Gastrocnemius medialis (tissue), 4 donors: Measurements from ENCODE around the gene DAG1. TPM values are rescaled to one million over a fixed set of nuclear protein-coding genes. Genes with fewer than 3 reads are reported as not detected.

ENCODE experiments used
- ATAC-seq, 2 donors: fragments of 150-250 bp; one replicate each; pipeline ENCODE4 v1.9.1; 2016
- DNase-seq, 2 donors: peaks; one replicate each; pipeline ENCODE4 v3.0.0-alpha.2; 2019
- H3K27ac ChIP-seq, 4 donors: fragments of 200-600 bp; sonication (generic); 1 replicate in 1 of 4; 2 replicates in 3 of 4; pipeline ENCODE4 v1.5.1; 2016 to 2018; ENCODE audit warnings: mild to moderate bottlenecking in 2 of 4, moderate library complexity in 1 of 4
- H3K27me3 ChIP-seq, 3 donors: fragments of 200-600 bp; sonication (generic) in 2 of 3; 1 replicate in 1 of 3; 2 replicates in 2 of 3; pipeline versions ENCODE4 v1.5.1 to v1.6.0; 2016 to 2019; ENCODE audit warnings: mild to moderate bottlenecking in 1 of 3, moderate library complexity in 1 of 3
- H3K36me3 ChIP-seq, 2 donors: fragments of 200-600 bp; sonication (generic) in 1 of 2; one replicate each; pipeline ENCODE4 v1.5.1; 2017 to 2018
- H3K4me1 ChIP-seq, 2 donors: fragments of 200-600 bp; sonication (generic) in 1 of 2; one replicate each; pipeline ENCODE4 v1.5.1; 2016 to 2017; ENCODE audit warnings: mild to moderate bottlenecking in 2 of 2
- H3K4me3 ChIP-seq, 4 donors: fragments of 200-600 bp; sonication (generic) in 3 of 4; 1 replicate in 1 of 4; 2 replicates in 3 of 4; pipeline ENCODE4 v1.5.1; 2016 to 2019; ENCODE audit warnings: mild to moderate bottlenecking in 2 of 4
- H3K9me3 ChIP-seq, 3 donors: fragments of 200-600 bp; sonication (generic) in 2 of 3; 1 replicate in 1 of 3; 2 replicates in 2 of 3; pipeline ENCODE4 v1.5.1; 2016 to 2019
- CTCF ChIP-seq, 5 experiments: fragments of 450-650 bp in 3 of 5; fragments of 200-600 bp in 2 of 5; sonication (generic) in 2 of 5; IDR thresholded peaks in 4 of 5; conservative IDR thresholded peaks in 1 of 5; 1 replicate in 4 of 5; 2 replicates in 1 of 5; pipeline ENCODE4 v1.5.1; 2016 to 2019; ENCODE audit warnings: antibody characterized with exemption in 5 of 5, mild to moderate bottlenecking in 3 of 5, moderate library complexity in 3 of 5
- POLR2A ChIP-seq, 2 donors: fragments of 450-650 bp; IDR thresholded peaks; one replicate each; pipeline ENCODE4 v1.6.1; 2017; ENCODE audit warnings: antibody characterized with exemption in 2 of 2, mild to moderate bottlenecking in 2 of 2, moderate library complexity in 2 of 2
- in situ Hi-C, 4 donors: fragments of 200-750 bp; cut with MboI; loops; one replicate each; pipeline versions ENCODE4 v1.15.0 to v1.8.0; 2017; ENCODE audit warnings: low sequenced_read_pairs in 4 of 4
- intact Hi-C: fragments of 100-400 bp; cut with DNase I; formaldehyde crosslinking; loops from one replicate; pipeline ENCODE4 v1.15.1; 2023; ENCODE audit warnings: low total_unique reads
- total RNA-seq, 4 donors: library from RNA; depleted of rRNA; stranded (reverse); fragments of >200 nt; gene quantifications; one replicate each; pipeline versions ENCODE4 v1.1.0 to v1.2.3, GENCODE V29; 2016

DAG1 gene
- total RNA-seq, 4 donors from 2014 or later = 95.0 to 177 (median 109) TPM

DNA sequence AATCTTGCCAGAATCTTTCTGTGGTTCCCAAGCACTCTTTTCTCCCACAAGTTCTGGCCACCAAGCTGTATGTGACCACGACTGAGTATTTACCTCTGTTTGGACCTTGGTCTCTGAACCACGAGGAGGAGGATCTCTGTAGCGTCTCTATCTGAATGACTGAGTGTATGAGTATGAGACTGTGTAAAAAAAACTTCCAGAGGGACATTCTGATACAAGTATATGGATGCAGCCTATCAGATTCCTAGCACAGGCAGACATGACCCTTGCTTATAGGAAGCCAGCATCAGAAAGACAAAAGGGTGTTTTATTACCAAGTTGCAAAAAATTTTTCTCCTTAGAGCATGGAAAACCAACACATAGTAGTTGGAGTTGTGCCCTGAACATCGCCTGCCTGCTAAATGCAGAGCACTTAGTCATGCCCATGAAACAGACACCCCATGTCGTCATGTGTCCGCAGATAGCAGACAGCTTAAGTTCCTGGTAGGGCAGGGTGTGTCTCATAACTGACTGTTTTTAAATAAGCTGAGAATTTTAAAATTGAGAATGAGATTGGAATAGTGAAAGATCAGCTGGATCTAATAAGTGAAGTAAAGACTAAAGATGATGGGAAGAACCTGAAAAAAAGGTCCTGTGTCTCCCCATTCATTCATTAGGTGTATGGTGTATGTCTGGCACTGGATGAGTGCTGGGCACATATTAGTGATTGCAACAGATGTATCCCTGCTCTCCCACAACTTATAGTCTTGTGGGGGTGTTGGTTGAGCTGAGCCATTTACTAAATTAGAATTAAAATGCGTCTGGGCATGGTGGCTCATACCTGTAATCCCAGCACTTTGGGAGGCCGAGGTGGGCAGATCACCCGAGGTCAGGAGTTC, 30.9 kb downstream of the DAG1 start:
- H3K36me3 ChIP-seq = no peaks in the 10 kb centered on the region
- DNase-seq = peak; percentile 87 to 93
- TF ChIP-seq POLR2A (IDR thresholded peaks at IDR 0.05) = peak; percentile 54 to 72
- no peak for TF ChIP-seq CTCF (IDR thresholded peaks at IDR 0.05 in 4 of 5, conservative IDR thresholded peaks at IDR 0.05 in 1 of 5)
- peak; percentile 95 for ATAC-seq
- H3K4me3 ChIP-seq = peak overlapping the region in 3 of 4 donors; percentile 13 to 18 (median 17)
- intact Hi-C loops (loop anchor here (1.0 kb wide), 1 partner anchor 31 kb away; the partner anchor contains the start of gene DAG1), in situ Hi-C loops (no loop called here)
- no peaks in the 10 kb centered on the region for H3K27me3 ChIP-seq
- no peaks in the 10 kb centered on the region for H3K9me3 ChIP-seq
- H3K4me1 ChIP-seq = peaks cover 45 to 51% of the 10 kb centered on the region in 2 donors
- H3K27ac ChIP-seq = peak overlapping the region; percentile 89 to 99 (median 96)

GRCh38 chr3:49501842-49502241, 31.8 kb downstream of the DAG1 start:
- no peak for ATAC-seq
- Histone ChIP-seq H3K4me3 (no peak overlapping the region), H3K9me3 (no peaks in the 10 kb centered on the region), H3K4me1 (peaks cover 43 to 56% of the 10 kb centered on the region in 2 donors), H3K36me3 (no peaks in the 10 kb centered on the region), H3K27ac (peak overlapping the region; percentile 89 to 99 (median 96)), H3K27me3 (no peaks in the 10 kb centered on the region)
- in situ Hi-C loops (no loop called here), intact Hi-C loops (loop anchor here (1.0 kb wide), 1 partner anchor 32 kb away; the partner anchor contains the start of gene DAG1)
- DNase-seq = no peak
- TF ChIP-seq CTCF (IDR thresholded peaks at IDR 0.05 in 4 of 5, conservative IDR thresholded peaks at IDR 0.05 in 1 of 5) (no peak), POLR2A (IDR thresholded peaks at IDR 0.05) (no peak)

- TF ChIP-seq CTCF (IDR thresholded peaks at IDR 0.05 in 4 of 5, conservative IDR thresholded peaks at IDR 0.05 in 1 of 5) (no peak), POLR2A (IDR thresholded peaks at IDR 0.05) (no peak)
- in situ Hi-C loops = no loop called here
- Histone ChIP-seq H3K27ac (peak overlapping the region; percentile 32 to 96 (median 76)), H3K4me3 (no peak overlapping the region), H3K9me3 (no peaks in the 10 kb centered on the region), H3K36me3 (peaks cover 0 to 14% of the 10 kb centered on the region in 2 donors), H3K4me1 (peaks cover 27% of the 10 kb centered on the region in 2 donors), H3K27me3 (no peaks in the 10 kb centered on the region)
- ATAC-seq (no peak), DNase-seq (peak in 1 of 2 donors; percentile 6)
- intact Hi-C loops = no loop called here
Observed at GRCh38 chr3:49506906-49507305, 36.8 kb downstream of the DAG1 start.

- peaks cover 31 to 32% of the 10 kb centered on the region in 2 donors for H3K4me1 ChIP-seq
- TF ChIP-seq CTCF (IDR thresholded peaks at IDR 0.05 in 4 of 5, conservative IDR thresholded peaks at IDR 0.05 in 1 of 5) (no peak), POLR2A (IDR thresholded peaks at IDR 0.05) (no peak)
- peak overlapping the region; percentile 53 to 96 (median 61) for H3K27ac ChIP-seq
- in situ Hi-C loops (no loop called here), intact Hi-C loops (no loop called here)
- no peaks in the 10 kb centered on the region for H3K9me3 ChIP-seq
- no peak overlapping the region for H3K4me3 ChIP-seq
- peak; percentile 28 to 52 for ATAC-seq
- DNase-seq = no peak
- H3K27me3 ChIP-seq = no peaks in the 10 kb centered on the region
- peaks cover 0 to 31% of the 10 kb centered on the region in 2 donors for H3K36me3 ChIP-seq
Observed at GRCh38 chr3:49509028-49509561, 39.0 kb downstream of the DAG1 start.
